GM13976 (cell line): Measurements from ENCODE around the gene MROH8.
"Not testable (repeated sequence)": the region's sequence is repeated elsewhere in the genome, so short reads cannot be mapped to it uniquely, and the experiment has no call there.

Experiments
- DNase-seq: peaks from one replicate; pipeline ENCODE4 v3.0.0; 2012; ENCODE audit warnings: low spot score
- in situ Hi-C: fragments of 300-500 bp; cut with MboI; formaldehyde crosslinking; loops from one replicate; pipeline ENCODE4 v1.12.0; 2022; ENCODE audit warnings: low sequenced_read_pairs, mixed read lengths, inconsistent platforms; ENCODE audit not compliant: unreplicated experiment
- TF ChIP-seq, protein P1 (sequence below): IDR thresholded peaks from 2 replicates; pipeline ENCODE4 v1.5.1; 2012; ENCODE audit warnings: borderline replicate concordance, mild to moderate bottlenecking; ENCODE audit not compliant: insufficient read depth; ENCODE audit errors: extremely low read depth, missing control alignments, control extremely low read depth

The MROH8 gene

DNA sequence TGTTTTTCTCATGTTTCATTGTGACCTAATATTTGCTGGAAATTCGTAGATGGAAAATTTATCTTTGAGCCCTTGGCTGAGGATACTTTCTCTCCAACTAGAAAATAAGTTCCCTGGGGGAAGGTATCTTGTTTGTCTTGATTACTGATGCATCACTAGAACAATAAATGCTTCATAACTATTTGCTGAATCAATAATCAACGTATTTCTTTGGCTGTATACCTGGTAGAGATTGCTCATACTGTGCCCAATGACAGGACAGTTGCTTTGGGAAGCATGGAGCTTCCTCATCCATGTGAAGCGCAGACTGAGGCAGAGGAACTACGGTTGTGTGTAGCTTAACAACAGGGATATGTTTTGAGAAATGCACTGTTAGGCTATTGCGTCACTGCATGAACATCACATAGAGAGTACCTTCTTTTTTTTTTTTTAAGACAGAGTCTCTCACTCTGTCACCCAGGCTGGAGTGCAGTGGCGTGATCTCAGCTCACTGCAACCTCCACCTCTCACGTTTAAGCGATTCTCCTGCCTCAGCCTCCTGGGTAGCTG lies 34.4 kb downstream of the MROH8 start:
- in situ Hi-C loops = no loop called here
- TF ChIP-seq, protein P1, sequence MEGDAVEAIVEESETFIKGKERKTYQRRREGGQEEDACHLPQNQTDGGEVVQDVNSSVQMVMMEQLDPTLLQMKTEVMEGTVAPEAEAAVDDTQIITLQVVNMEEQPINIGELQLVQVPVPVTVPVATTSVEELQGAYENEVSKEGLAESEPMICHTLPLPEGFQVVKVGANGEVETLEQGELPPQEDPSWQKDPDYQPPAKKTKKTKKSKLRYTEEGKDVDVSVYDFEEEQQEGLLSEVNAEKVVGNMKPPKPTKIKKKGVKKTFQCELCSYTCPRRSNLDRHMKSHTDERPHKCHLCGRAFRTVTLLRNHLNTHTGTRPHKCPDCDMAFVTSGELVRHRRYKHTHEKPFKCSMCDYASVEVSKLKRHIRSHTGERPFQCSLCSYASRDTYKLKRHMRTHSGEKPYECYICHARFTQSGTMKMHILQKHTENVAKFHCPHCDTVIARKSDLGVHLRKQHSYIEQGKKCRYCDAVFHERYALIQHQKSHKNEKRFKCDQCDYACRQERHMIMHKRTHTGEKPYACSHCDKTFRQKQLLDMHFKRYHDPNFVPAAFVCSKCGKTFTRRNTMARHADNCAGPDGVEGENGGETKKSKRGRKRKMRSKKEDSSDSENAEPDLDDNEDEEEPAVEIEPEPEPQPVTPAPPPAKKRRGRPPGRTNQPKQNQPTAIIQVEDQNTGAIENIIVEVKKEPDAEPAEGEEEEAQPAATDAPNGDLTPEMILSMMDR = no peak
- DNase-seq = no peak

DNA sequence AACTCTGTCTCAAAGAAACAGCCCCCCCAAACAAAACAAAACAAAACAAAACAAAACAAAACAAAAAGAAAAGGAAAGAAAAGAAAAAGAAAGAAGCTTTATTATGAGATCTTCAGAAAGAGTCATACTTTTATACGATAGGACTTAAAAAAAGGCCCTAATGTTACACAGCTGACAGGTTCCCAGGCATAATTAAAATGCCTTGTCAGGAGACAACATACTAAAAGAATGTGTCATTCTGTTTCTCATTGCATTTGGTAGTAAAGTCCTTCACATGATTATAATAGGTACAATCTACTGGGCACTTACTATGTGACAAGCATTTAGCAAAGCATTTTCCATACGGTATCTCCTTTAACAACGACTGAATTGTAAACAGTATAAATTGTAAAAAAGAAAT lies 36.6 kb downstream of the MROH8 start:
- DNase-seq = no peak
- TF ChIP-seq, protein P1 = no peak
- in situ Hi-C loops = no loop called here

GRCh38 chr20:37137547-37137946 lies 41.8 kb downstream of the MROH8 start:
- in situ Hi-C loops = no loop called here
- DNase-seq = no peak
- TF ChIP-seq, protein P1 = no peak

GRCh38 chr20:37133952-37134351 lies 45.4 kb downstream of the MROH8 start:
- DNase-seq = no peak
- TF ChIP-seq, protein P1 = no peak
- in situ Hi-C loops = no loop called here

- TF ChIP-seq, protein P1 = no peak
- no peak for DNase-seq
- in situ Hi-C loops = no loop called here
Observed at GRCh38 chr20:37131486-37131885, 47.9 kb downstream of the MROH8 start.

GRCh38 chr20:37128803-37129202 lies 50.5 kb downstream of the MROH8 start:
- no peak for DNase-seq
- TF ChIP-seq, protein P1 = no peak
- in situ Hi-C loops = no loop called here

- DNase-seq, in situ Hi-C loops: not testable (repeated sequence)
Observed at GRCh38 chr20:37126290-37126689, 53.1 kb downstream of the MROH8 start.
